Endothelial cell of umbilical vein (primary cell): ENCODE measurements around the gene BBLN. TPM values are rescaled to one million over a fixed set of nuclear protein-coding genes. Genes with fewer than 3 reads are reported as not detected.

Source experiments
- BruUV-seq: library from RNA; stranded (reverse); fragments of 400-500 nt; replicated peaks from 2 replicates; lab custom pipeline; 2021; lab: Mats Ljungman, UMichigan
- CTCF ChIA-PET: fragments of 300-600, 350-600 bp; sonication (Branson Sonifier 250); formaldehyde crosslinking; loops from one replicate; lab custom pipeline; 2021; ENCODE audit warnings: antibody characterized with exemption, inconsistent platforms; lab: Charles Lee
- POLR2A ChIA-PET: fragments of 300-600, 350-600 bp; sonication (Branson Sonifier 250); formaldehyde crosslinking; loops from one replicate; lab custom pipeline; 2021; ENCODE audit warnings: antibody characterized with exemption, inconsistent platforms; lab: Charles Lee
- DNase-seq: peaks from one replicate; pipeline ENCODE4 v3.0.0-alpha.2; 2011; ENCODE audit warnings: low read depth, low spot score
- FAIRE-seq: peaks from 2 replicates; lab custom pipeline; 2011; peaks lifted over from hg19 to GRCh38; lab: Jason Lieb, UNC
- H2AFZ ChIP-seq: 2 replicates; pipeline ENCODE4 v1.6.0; 2012; ENCODE audit warnings: low read depth, low read length, control low read depth, inconsistent platforms
- H3K27ac ChIP-seq: 2 replicates; pipeline ENCODE4 v1.5.1; 2011; ENCODE audit warnings: low read depth, mild to moderate bottlenecking, control low read depth, low read length, moderate library complexity; ENCODE audit not compliant: insufficient read depth
- H3K27me3 ChIP-seq, 2 experiments: 2 replicates each; pipeline versions ENCODE4 v1.6.0 to v1.6.1; 2011; ENCODE audit warnings: low read length in 2 of 2, mixed read lengths in 1 of 2; ENCODE audit not compliant: control insufficient read depth in 2 of 2, insufficient read depth in 2 of 2
- H3K36me3 ChIP-seq, 2 experiments: 2 replicates in 1 of 2; 3 replicates in 1 of 2; pipeline ENCODE4 v1.5.1; 2011; ENCODE audit warnings: low read length in 2 of 2, mild to moderate bottlenecking in 1 of 2, moderate library complexity in 1 of 2; ENCODE audit not compliant: control insufficient read depth in 2 of 2, insufficient read depth in 2 of 2; ENCODE audit errors: extremely low read depth in 1 of 2
- H3K4me1 ChIP-seq: 3 replicates; pipeline ENCODE4 v1.5.1; 2011; ENCODE audit warnings: mild to moderate bottlenecking, low read length; ENCODE audit not compliant: control insufficient read depth, insufficient read depth; ENCODE audit errors: extremely low read depth
- H3K4me2 ChIP-seq: 2 replicates; pipeline ENCODE4 v1.6.1; 2011; ENCODE audit warnings: low read length, control low read depth, mixed read lengths; ENCODE audit not compliant: insufficient read depth
- H3K4me3 ChIP-seq, 3 experiments: fragments of 200-600 bp in 1 of 3; sonication (generic), shearing (Covaris generic) in 1 of 3; replicated peaks in 1 of 3; 2 replicates each; pipeline ENCODE4 v1.5.1; 2011 to 2016; ENCODE audit warnings: control low read depth in 3 of 3, low read length in 3 of 3, mild to moderate bottlenecking in 2 of 3, inconsistent platforms in 1 of 3, low read depth in 1 of 3, moderate library complexity in 1 of 3; ENCODE audit not compliant: insufficient read depth in 1 of 3
- H3K79me2 ChIP-seq: 2 replicates; pipeline ENCODE4 v1.6.0; 2012; ENCODE audit warnings: low read length, inconsistent platforms; ENCODE audit not compliant: control insufficient read depth, insufficient read depth
- H3K9ac ChIP-seq: replicated peaks from 2 replicates; pipeline ENCODE3; 2011; ENCODE audit warnings: low read length, control low read depth; ENCODE audit not compliant: insufficient read depth; ENCODE audit errors: extremely low read depth
- H3K9me1 ChIP-seq: replicated peaks from 3 replicates; pipeline ENCODE4 v1.6.0; 2011; ENCODE audit warnings: mild to moderate bottlenecking, low read length; ENCODE audit not compliant: control insufficient read depth, insufficient read depth; ENCODE audit errors: extremely low read depth
- H3K9me3 ChIP-seq: replicated peaks from 2 replicates; pipeline ENCODE4 v1.5.1; 2012; ENCODE audit warnings: low read length, inconsistent platforms; ENCODE audit not compliant: control insufficient read depth, insufficient read depth
- H4K20me1 ChIP-seq: replicated peaks from 2 replicates; pipeline ENCODE3; 2011; ENCODE audit warnings: mild to moderate bottlenecking, low read length; ENCODE audit not compliant: control insufficient read depth, insufficient read depth; ENCODE audit errors: extremely low read depth
- EZH2 ChIP-seq: IDR thresholded peaks from 2 replicates; pipeline ENCODE4 v1.6.1; 2012; ENCODE audit warnings: borderline replicate concordance, low read depth, mild to moderate bottlenecking, moderate library complexity, low read length, inconsistent platforms; ENCODE audit not compliant: severe bottlenecking
- FOS ChIP-seq: IDR thresholded peaks from 2 replicates; pipeline ENCODE4 v1.6.1; 2011; ENCODE audit warnings: mild to moderate bottlenecking, low read length, moderate library complexity, borderline replicate concordance; ENCODE audit not compliant: insufficient read depth
- GATA2 ChIP-seq: IDR thresholded peaks from 2 replicates; pipeline ENCODE4 v1.7.0; 2011; ENCODE audit warnings: low read depth, mild to moderate bottlenecking, moderate library complexity, mixed read lengths, low read length; ENCODE audit not compliant: insufficient read length, insufficient read depth
- JUN ChIP-seq: IDR thresholded peaks from 2 replicates; pipeline ENCODE4 v1.6.1; 2011; ENCODE audit warnings: borderline replicate concordance, low read depth; ENCODE audit not compliant: insufficient read length, insufficient read depth
- MYC ChIP-seq: IDR thresholded peaks from one replicate; pipeline ENCODE4 v1.6.1; 2011; ENCODE audit warnings: mild to moderate bottlenecking, low read depth, low read length
- POLR2A ChIP-seq: IDR thresholded peaks from 2 replicates; pipeline ENCODE4 v1.6.1; 2012; ENCODE audit warnings: low read depth, mild to moderate bottlenecking, control low read depth, low read length
- POLR2AphosphoS5 ChIP-seq: IDR thresholded peaks from 2 replicates; pipeline ENCODE4 v1.6.1; 2012; ENCODE audit warnings: low read depth, mild to moderate bottlenecking, control low read depth, low read length, moderate library complexity; ENCODE audit not compliant: insufficient read depth
- dilution Hi-C: fragments of 300-500 bp; cut with MboI; formaldehyde crosslinking; loops from one replicate; pipeline ENCODE4 v1.15.0; 2019; ENCODE audit warnings: low sequenced_read_pairs; ENCODE audit not compliant: extremely low pct_ligation_motif_present
- intact Hi-C: fragments of 100-400 bp; cut with micrococcal nuclease; formaldehyde crosslinking; loops from one replicate; pipeline ENCODE4 v1.10.0; 2022
- polyA plus RNA-seq, 4 experiments: library from polyadenylated mRNA; depleted of rRNA in 3 of 4; stranded (reverse) in 3 of 4; unstranded in 1 of 4; fragments of >200 nt; gene quantifications; 2 replicates each; pipeline versions ENCODE4 v1.2.1 to v1.2.3, GENCODE V29; 2011 to 2012; ENCODE audit warnings: missing spikeins in 1 of 4
- total RNA-seq: library from RNA; stranded (reverse); gene quantifications from 2 replicates; pipeline ENCODE4 v1.2.3, GENCODE V29; 2021
- TF ChIP-seq, protein P1 (sequence below), 2 donors: IDR thresholded peaks; 1 replicate in 1 of 2; 2 replicates in 1 of 2; pipeline ENCODE4 v1.5.1; 2011; ENCODE audit warnings: low read length in 2 of 2, mild to moderate bottlenecking in 2 of 2, moderate library complexity in 2 of 2, control low read depth in 1 of 2, inconsistent platforms in 1 of 2, low read depth in 1 of 2; ENCODE audit not compliant: insufficient read depth in 1 of 2; ENCODE audit errors: extremely low read depth in 1 of 2
- TF ChIP-seq, protein P2 (sequence below): IDR thresholded peaks from 2 replicates; pipeline ENCODE4 v1.6.1; 2011; ENCODE audit not compliant: insufficient read depth, insufficient read length

The BBLN gene
- total and polyA plus RNA-seq, 2 donors (not counting 3 experiments of a cell fraction or from before 2014, with no cell fraction given): 51.0 to 124 TPM

DNA sequence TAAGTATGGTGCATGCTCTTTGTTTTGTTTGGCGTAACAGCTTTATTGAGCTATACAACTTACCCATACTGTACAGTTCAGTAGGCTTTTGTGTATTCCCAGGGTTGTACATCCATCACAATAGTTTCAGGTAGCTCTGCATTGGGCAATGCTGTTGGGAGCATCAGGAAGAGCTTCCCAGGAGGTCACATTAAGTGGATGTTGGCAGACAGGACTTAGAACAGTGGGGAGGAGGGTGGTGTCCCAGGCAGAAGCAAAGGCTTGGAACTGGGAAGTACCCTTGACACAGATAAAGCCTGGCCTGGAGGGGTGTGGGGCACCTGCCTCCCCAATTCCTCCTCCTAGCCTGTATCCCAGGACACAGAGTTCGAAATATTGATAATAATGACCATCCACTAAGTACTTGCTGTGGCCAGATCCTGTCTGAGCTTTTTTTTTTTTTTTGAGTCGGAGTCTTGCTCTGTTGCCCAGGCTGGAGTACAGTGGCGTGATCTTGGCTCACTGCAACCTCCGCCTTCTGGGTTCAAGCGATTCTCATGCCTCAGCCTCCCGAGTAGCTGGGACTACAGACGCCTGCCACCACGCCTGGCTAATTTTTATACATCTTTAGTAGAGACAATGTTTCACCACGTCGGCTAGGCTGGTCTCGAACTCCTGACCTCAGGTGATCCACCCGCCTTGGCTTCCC lies 1.3 kb downstream of the BBLN start:
- CTCF ChIA-PET: interaction anchor here (1.3 to 1.8 kb wide), 2 partner anchors 30 to 32 kb away, joined by 3 to 4 read pairs; partner anchors contain the start of gene CIZ1
- no peak overlapping the region for H3K27ac ChIP-seq
- H3K27me3 ChIP-seq: no peaks in the 10 kb centered on the region
- TF ChIP-seq, protein P1, sequence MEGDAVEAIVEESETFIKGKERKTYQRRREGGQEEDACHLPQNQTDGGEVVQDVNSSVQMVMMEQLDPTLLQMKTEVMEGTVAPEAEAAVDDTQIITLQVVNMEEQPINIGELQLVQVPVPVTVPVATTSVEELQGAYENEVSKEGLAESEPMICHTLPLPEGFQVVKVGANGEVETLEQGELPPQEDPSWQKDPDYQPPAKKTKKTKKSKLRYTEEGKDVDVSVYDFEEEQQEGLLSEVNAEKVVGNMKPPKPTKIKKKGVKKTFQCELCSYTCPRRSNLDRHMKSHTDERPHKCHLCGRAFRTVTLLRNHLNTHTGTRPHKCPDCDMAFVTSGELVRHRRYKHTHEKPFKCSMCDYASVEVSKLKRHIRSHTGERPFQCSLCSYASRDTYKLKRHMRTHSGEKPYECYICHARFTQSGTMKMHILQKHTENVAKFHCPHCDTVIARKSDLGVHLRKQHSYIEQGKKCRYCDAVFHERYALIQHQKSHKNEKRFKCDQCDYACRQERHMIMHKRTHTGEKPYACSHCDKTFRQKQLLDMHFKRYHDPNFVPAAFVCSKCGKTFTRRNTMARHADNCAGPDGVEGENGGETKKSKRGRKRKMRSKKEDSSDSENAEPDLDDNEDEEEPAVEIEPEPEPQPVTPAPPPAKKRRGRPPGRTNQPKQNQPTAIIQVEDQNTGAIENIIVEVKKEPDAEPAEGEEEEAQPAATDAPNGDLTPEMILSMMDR (IDR thresholded peaks at IDR 0.05; ENCODE audit: extremely low read depth in 1 of 2, insufficient read depth in 1 of 2, low read depth in 1 of 2, low read length in 2 of 2): no peak
- TF ChIP-seq, protein P2, sequence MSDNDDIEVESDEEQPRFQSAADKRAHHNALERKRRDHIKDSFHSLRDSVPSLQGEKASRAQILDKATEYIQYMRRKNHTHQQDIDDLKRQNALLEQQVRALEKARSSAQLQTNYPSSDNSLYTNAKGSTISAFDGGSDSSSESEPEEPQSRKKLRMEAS: no peak
- TF ChIP-seq MYC: no peak
- no peak for TF ChIP-seq JUN
- no peak for TF ChIP-seq POLR2A
- no peak for TF ChIP-seq EZH2
- no peak for TF ChIP-seq GATA2
- TF ChIP-seq FOS: no peak
- no peak for TF ChIP-seq POLR2AphosphoS5
- H2AFZ ChIP-seq: no peak overlapping the region
- DNase-seq (no peak), FAIRE-seq (no peak)
- H3K4me3 ChIP-seq: peak overlapping the region in 1 of 3 experiments; percentile 80
- peak overlapping the region; percentile 37 for H3K4me2 ChIP-seq
- H3K79me2 ChIP-seq: no peaks in the 10 kb centered on the region
- intact Hi-C loops (loop anchor here (2.0 kb wide), 1 partner anchor 29 kb away; the partner anchor contains the start of gene CIZ1), dilution Hi-C loops (no loop called here)
- H3K9me3 ChIP-seq: no peaks in the 10 kb centered on the region
- H3K4me1 ChIP-seq: peaks cover 11% of the 10 kb centered on the region
- no peak overlapping the region for H3K9ac ChIP-seq
- no peaks in the 10 kb centered on the region for H3K9me1 ChIP-seq
- H3K36me3 ChIP-seq: peaks cover 4 to 32% of the 10 kb centered on the region in 2 experiments
- POLR2A ChIA-PET: interaction anchor here (0.5 kb wide), 1 partner anchor 717 kb away, joined by 3 read pairs; no protein-coding TSS in a partner anchor
- H4K20me1 ChIP-seq: no peaks in the 10 kb centered on the region
- TSS peak; percentile 34 for BruUV-seq
